ENCODE measurements around the gene HTR5A.

GRCh38 chr7:155115288-155115687, 45.2 kb downstream of the HTR5A start:
- TF ChIP-seq CTCF (IDR thresholded peaks at IDR 0.05) (no peak), EZH2 (IDR thresholded peaks at IDR 0.05; ENCODE audit: borderline replicate concordance, insufficient read depth, low read depth, low read length, poor library complexity, severe bottlenecking) (no peak)
